IMR-90 (cell line): ENCODE results near the gene CREB5. TPM values are rescaled to one million over a fixed set of nuclear protein-coding genes. Genes with fewer than 3 reads are reported as not detected.

Source experiments
- ATAC-seq: fragments of 200-7000 bp; cut with Tn5 transposase; 2 replicates; pipeline ENCODE4 v1.9.1; 2020; ENCODE audit warnings: low read depth, mild to moderate bottlenecking, moderate library complexity
- BruUV-seq: library from RNA; stranded (reverse); fragments of 400-500 nt; replicated peaks from 2 replicates; lab custom pipeline; 2021; lab: Mats Ljungman, UMichigan
- CTCF ChIA-PET: fragments of 300-600 bp; formaldehyde crosslinking; extraction: SDS; loops from one replicate; lab custom pipeline; 2021; ENCODE audit warnings: antibody characterized with exemption; lab: Yijun Ruan, JAX
- POLR2A ChIA-PET: fragments of 300-600 bp; sonication (Branson Sonifier 250); formaldehyde crosslinking; loops from one replicate; lab custom pipeline; 2022; ENCODE audit warnings: antibody characterized with exemption; ENCODE audit not compliant: unreplicated experiment; lab: Charles Lee
- DNase-seq: peaks from one replicate; pipeline ENCODE4 v3.0.0; 2013
- H2AFZ ChIP-seq: replicated peaks from 2 replicates; pipeline ENCODE3; 2013; ENCODE audit warnings: low read length, mild to moderate bottlenecking; ENCODE audit not compliant: poor library complexity
- H2AK5ac ChIP-seq: 2 replicates; pipeline ENCODE4 v1.6.1; 2013; ENCODE audit warnings: low read depth, low read length, inconsistent platforms
- H2AK9ac ChIP-seq: replicated peaks from 2 replicates; pipeline ENCODE3; 2013; ENCODE audit warnings: mild to moderate bottlenecking, low read depth, low read length, moderate library complexity; ENCODE audit not compliant: poor library complexity
- H2BK120ac ChIP-seq: 2 replicates; pipeline ENCODE4 v1.6.1; 2013; ENCODE audit warnings: low read depth, low read length, inconsistent platforms
- H2BK15ac ChIP-seq: 3 replicates; pipeline ENCODE4 v1.6.1; 2013; ENCODE audit warnings: low read depth, low read length, inconsistent platforms
- H2BK20ac ChIP-seq: 2 replicates; pipeline ENCODE4 v1.6.1; 2013; ENCODE audit warnings: low read depth, mild to moderate bottlenecking, inconsistent platforms, low read length, moderate library complexity
- H2BK5ac ChIP-seq: 2 replicates; pipeline ENCODE4 v1.6.1; 2013; ENCODE audit warnings: mild to moderate bottlenecking, low read depth, low read length, inconsistent platforms; ENCODE audit not compliant: poor library complexity, severe bottlenecking
- H3K14ac ChIP-seq: replicated peaks from 2 replicates; pipeline ENCODE4 v1.6.1; 2013; ENCODE audit warnings: low read depth, low read length, inconsistent platforms
- H3K18ac ChIP-seq: 2 replicates; pipeline ENCODE4 v1.6.1; 2013; ENCODE audit warnings: low read depth, low read length, control low read depth
- H3K23ac ChIP-seq: 2 replicates; pipeline ENCODE4 v1.6.1; 2013; ENCODE audit warnings: low read depth, low read length, inconsistent platforms
- H3K27ac ChIP-seq: 2 replicates; pipeline ENCODE4 v1.5.1; 2013; ENCODE audit warnings: mild to moderate bottlenecking, control low read depth, low read length; ENCODE audit not compliant: insufficient read depth
- H3K27me3 ChIP-seq: 2 replicates; pipeline ENCODE4 v1.6.1; 2013; ENCODE audit warnings: low read length; ENCODE audit not compliant: control insufficient read depth, insufficient read depth
- H3K36me3 ChIP-seq: 2 replicates; pipeline ENCODE4 v1.6.1; 2013; ENCODE audit warnings: low read length, mixed read lengths; ENCODE audit not compliant: control insufficient read depth, insufficient read depth
- H3K4ac ChIP-seq: 2 replicates; pipeline ENCODE4 v1.6.1; 2013; ENCODE audit warnings: low read depth, low read length, inconsistent platforms
- H3K4me1 ChIP-seq: 2 replicates; pipeline ENCODE4 v1.6.1; 2013; ENCODE audit warnings: low read length, mixed read lengths; ENCODE audit not compliant: control insufficient read depth, insufficient read depth
- H3K4me2 ChIP-seq: 2 replicates; pipeline ENCODE4 v1.6.1; 2013; ENCODE audit warnings: low read depth, mild to moderate bottlenecking, control low read depth, low read length, moderate library complexity
- H3K4me3 ChIP-seq: 2 replicates; pipeline ENCODE4 v1.5.1; 2013; ENCODE audit warnings: low read depth, mild to moderate bottlenecking, control low read depth, low read length, moderate library complexity; ENCODE audit not compliant: insufficient read depth
- H3K56ac ChIP-seq: 2 replicates; pipeline ENCODE4 v1.6.1; 2013; ENCODE audit warnings: low read length, inconsistent platforms; ENCODE audit not compliant: insufficient read depth; ENCODE audit errors: extremely low read depth
- H3K79me1 ChIP-seq, 2 experiments: 2 replicates each; pipeline ENCODE4 v1.6.1; 2013; ENCODE audit warnings: low read length in 2 of 2, inconsistent platforms in 1 of 2, low read depth in 1 of 2
- H3K9ac ChIP-seq: 2 replicates; pipeline ENCODE4 v1.6.1; 2013; ENCODE audit warnings: low read depth, low read length, control low read depth
- H3K9me1 ChIP-seq: 2 replicates; pipeline ENCODE4 v1.6.1; 2013; ENCODE audit warnings: low read length, inconsistent platforms; ENCODE audit not compliant: insufficient read depth
- H3K9me3 ChIP-seq: 2 replicates; pipeline ENCODE4 v1.6.1; 2013; ENCODE audit warnings: low read length; ENCODE audit not compliant: control insufficient read depth, insufficient read depth
- H4K20me1 ChIP-seq: 2 replicates; pipeline ENCODE4 v1.6.1; 2013; ENCODE audit warnings: low read length, inconsistent platforms; ENCODE audit not compliant: insufficient read depth
- H4K5ac ChIP-seq: 2 replicates; pipeline ENCODE4 v1.6.1; 2013; ENCODE audit warnings: mild to moderate bottlenecking, low read depth, low read length, control low read depth
- H4K8ac ChIP-seq, 2 experiments: 2 replicates each; pipeline ENCODE4 v1.6.1; 2013; ENCODE audit warnings: low read depth in 2 of 2, low read length in 2 of 2, control low read depth in 1 of 2, inconsistent platforms in 1 of 2
- H4K91ac ChIP-seq: 2 replicates; pipeline ENCODE4 v1.6.1; 2013; ENCODE audit warnings: low read depth, low read length, inconsistent platforms; ENCODE audit not compliant: insufficient read depth
- BHLHE40 ChIP-seq: fragments of 150-350 bp; IDR thresholded peaks from 2 replicates; pipeline ENCODE4 v1.6.1; 2016; ENCODE audit warnings: mild to moderate bottlenecking, low read depth, low read length
- CEBPB ChIP-seq: IDR thresholded peaks from 2 replicates; pipeline ENCODE4 v1.6.1; 2012; ENCODE audit warnings: low read depth, low read length, improper control_type of control experiment
- CHD1 ChIP-seq: IDR thresholded peaks from 2 replicates; pipeline ENCODE4 v1.6.1; 2012; ENCODE audit warnings: low read depth, low read length, improper control_type of control experiment
- MAFK ChIP-seq: IDR thresholded peaks from 2 replicates; pipeline ENCODE4 v1.6.1; 2012; ENCODE audit warnings: low read depth, low read length, improper control_type of control experiment
- MAZ ChIP-seq: IDR thresholded peaks from 2 replicates; pipeline ENCODE4 v1.6.1; 2012; ENCODE audit warnings: low read depth, mild to moderate bottlenecking, low read length, improper control_type of control experiment, moderate library complexity, borderline replicate concordance
- MXI1 ChIP-seq: IDR thresholded peaks from 2 replicates; pipeline ENCODE4 v1.6.1; 2012; ENCODE audit warnings: low read depth, mild to moderate bottlenecking, low read length, moderate library complexity, borderline replicate concordance
- RAD21 ChIP-seq: IDR thresholded peaks from 2 replicates; pipeline ENCODE4 v1.6.1; 2012; ENCODE audit warnings: low read length, improper control_type of control experiment
- RCOR1 ChIP-seq: IDR thresholded peaks from 2 replicates; pipeline ENCODE4 v1.6.1; 2012; ENCODE audit warnings: mild to moderate bottlenecking, low read length, improper control_type of control experiment; ENCODE audit not compliant: insufficient replicate concordance
- SMC3 ChIP-seq: fragments of 150-350 bp; IDR thresholded peaks from 2 replicates; pipeline ENCODE4 v1.6.1; 2016; ENCODE audit warnings: low read depth, mild to moderate bottlenecking, antibody characterized with exemption, low read length, moderate library complexity
- WGBS, 2 experiments: methylation state at CpG; one replicate each; pipeline versions ENCODE4 v1.1.5 to v1.1.7; 2013; ENCODE audit warnings: missing lambda C conversion rate in 2 of 2; ENCODE audit not compliant: insufficient read length in 1 of 2; ENCODE audit errors: extremely low coverage in 2 of 2; 5-methylcytosine and 5-hydroxymethylcytosine counted together
- dilution Hi-C: fragments of 300-500 bp; cut with HindIII; formaldehyde crosslinking; loops from one replicate; pipeline ENCODE4 v1.14.3; 2018; ENCODE audit warnings: low sequenced_read_pairs; ENCODE audit not compliant: unreplicated experiment
- in situ Hi-C: fragments of 300-500 bp; cut with MboI; formaldehyde crosslinking; loops from 3 replicates; pipeline ENCODE4 v1.14.3; 2019; ENCODE audit warnings: low sequenced_read_pairs, inconsistent platforms, mixed read lengths
- intact Hi-C: fragments of 100-400 bp; cut with micrococcal nuclease; formaldehyde crosslinking; loops from 2 replicates; pipeline ENCODE4 v1.10.0; 2022
- polyA plus RNA-seq, 3 experiments: library from polyadenylated mRNA; depleted of rRNA; stranded (reverse); fragments of >200 nt; gene quantifications; 2 replicates each; pipeline ENCODE4 v1.2.3, GENCODE V29; 2012; ENCODE audit warnings: low replicate concordance in 1 of 3
- total RNA-seq: library from RNA; depleted of rRNA; stranded (reverse); fragments of >200 nt; gene quantifications from 2 replicates; pipeline ENCODE4 v1.2.3, GENCODE V29; 2012
- TF ChIP-seq, protein P1 (sequence below): fragments of 150-350 bp; IDR thresholded peaks from 2 replicates; pipeline ENCODE4 v1.6.1; 2017; ENCODE audit warnings: mild to moderate bottlenecking, antibody characterized with exemption, low read length, low read depth
- TF ChIP-seq, protein P2 (sequence below): conservative IDR thresholded peaks from 2 replicates; pipeline ENCODE4 v1.5.1; 2012; ENCODE audit warnings: mild to moderate bottlenecking, low read depth, low read length, improper control_type of control experiment
- TF ChIP-seq, protein P3 (sequence below): fragments of 150-350 bp; IDR thresholded peaks from 2 replicates; pipeline ENCODE4 v1.6.1; 2016; ENCODE audit warnings: low read depth, mild to moderate bottlenecking, low read length, moderate library complexity, borderline replicate concordance

CREB5 gene
- total and polyA plus RNA-seq, 2 of the 4 experiments (the other 2 are of a cell fraction), result 7.3 to 13.1 TPM

DNA sequence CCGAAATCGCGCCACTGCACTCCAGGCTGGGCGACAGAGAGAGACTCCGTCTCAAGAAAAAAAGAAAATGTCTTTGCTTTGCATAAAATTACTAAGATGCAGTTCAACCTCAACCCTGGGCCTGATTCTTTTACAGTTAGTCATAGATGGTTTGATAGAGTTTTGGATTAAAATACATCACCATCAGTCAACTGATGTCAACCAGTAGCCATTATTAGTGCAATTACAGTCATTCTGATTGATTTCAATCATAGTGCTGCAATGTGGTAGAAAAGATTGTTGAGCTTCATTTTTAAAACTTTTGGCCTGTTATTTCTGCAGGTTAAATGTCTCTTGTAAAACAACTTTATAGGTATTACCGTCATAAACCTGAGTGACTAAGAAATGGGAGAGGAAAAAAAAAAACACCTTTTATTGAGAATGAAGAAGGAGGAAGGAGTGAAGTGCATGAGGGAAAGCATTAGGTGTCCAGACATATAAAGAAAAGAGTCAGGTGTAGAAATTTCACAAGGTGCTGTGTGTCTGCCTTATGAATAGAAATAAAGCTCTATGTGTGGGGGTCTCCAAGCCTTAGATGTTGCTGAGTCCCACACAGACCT lies 395.2 kb downstream of the CREB5 start:
- H3K36me3 ChIP-seq, result peaks cover 12% of the 10 kb centered on the region; the same call in 1 of the 2 replicates
- DNase-seq (no peak), ATAC-seq (no peak)
- H2AFZ ChIP-seq, result no peak overlapping the region
- peaks cover 11% of the 10 kb centered on the region; the same call in 1 of the 2 replicates for H3K4me1 ChIP-seq
- H3K27me3 ChIP-seq, result no peaks in the 10 kb centered on the region
- TF ChIP-seq RCOR1 (no peak), MAZ (no peak), BHLHE40 (no peak), RAD21 (no peak), MXI1 (no peak), CEBPB (no peak), MAFK (no peak), SMC3 (no peak), CHD1 (no peak)
- TF ChIP-seq, protein P1, sequence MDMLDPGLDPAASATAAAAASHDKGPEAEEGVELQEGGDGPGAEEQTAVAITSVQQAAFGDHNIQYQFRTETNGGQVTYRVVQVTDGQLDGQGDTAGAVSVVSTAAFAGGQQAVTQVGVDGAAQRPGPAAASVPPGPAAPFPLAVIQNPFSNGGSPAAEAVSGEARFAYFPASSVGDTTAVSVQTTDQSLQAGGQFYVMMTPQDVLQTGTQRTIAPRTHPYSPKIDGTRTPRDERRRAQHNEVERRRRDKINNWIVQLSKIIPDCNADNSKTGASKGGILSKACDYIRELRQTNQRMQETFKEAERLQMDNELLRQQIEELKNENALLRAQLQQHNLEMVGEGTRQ, result no peak
- TF ChIP-seq, protein P2, sequence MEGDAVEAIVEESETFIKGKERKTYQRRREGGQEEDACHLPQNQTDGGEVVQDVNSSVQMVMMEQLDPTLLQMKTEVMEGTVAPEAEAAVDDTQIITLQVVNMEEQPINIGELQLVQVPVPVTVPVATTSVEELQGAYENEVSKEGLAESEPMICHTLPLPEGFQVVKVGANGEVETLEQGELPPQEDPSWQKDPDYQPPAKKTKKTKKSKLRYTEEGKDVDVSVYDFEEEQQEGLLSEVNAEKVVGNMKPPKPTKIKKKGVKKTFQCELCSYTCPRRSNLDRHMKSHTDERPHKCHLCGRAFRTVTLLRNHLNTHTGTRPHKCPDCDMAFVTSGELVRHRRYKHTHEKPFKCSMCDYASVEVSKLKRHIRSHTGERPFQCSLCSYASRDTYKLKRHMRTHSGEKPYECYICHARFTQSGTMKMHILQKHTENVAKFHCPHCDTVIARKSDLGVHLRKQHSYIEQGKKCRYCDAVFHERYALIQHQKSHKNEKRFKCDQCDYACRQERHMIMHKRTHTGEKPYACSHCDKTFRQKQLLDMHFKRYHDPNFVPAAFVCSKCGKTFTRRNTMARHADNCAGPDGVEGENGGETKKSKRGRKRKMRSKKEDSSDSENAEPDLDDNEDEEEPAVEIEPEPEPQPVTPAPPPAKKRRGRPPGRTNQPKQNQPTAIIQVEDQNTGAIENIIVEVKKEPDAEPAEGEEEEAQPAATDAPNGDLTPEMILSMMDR, result no peak
- TF ChIP-seq, protein P3, sequence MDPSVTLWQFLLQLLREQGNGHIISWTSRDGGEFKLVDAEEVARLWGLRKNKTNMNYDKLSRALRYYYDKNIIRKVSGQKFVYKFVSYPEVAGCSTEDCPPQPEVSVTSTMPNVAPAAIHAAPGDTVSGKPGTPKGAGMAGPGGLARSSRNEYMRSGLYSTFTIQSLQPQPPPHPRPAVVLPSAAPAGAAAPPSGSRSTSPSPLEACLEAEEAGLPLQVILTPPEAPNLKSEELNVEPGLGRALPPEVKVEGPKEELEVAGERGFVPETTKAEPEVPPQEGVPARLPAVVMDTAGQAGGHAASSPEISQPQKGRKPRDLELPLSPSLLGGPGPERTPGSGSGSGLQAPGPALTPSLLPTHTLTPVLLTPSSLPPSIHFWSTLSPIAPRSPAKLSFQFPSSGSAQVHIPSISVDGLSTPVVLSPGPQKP, result no peak
- no peak overlapping the region for H3K18ac ChIP-seq
- no peak overlapping the region for H3K9ac ChIP-seq
- H3K4ac ChIP-seq, result no peak overlapping the region
- no peak overlapping the region for H2BK20ac ChIP-seq
- no peaks in the 10 kb centered on the region; the same call in 1 of the 2 replicates for H3K9me1 ChIP-seq
- ChIA-PET POLR2A (no interaction called here), CTCF (no interaction called here)
- H4K91ac ChIP-seq, result no peak overlapping the region
- WGBS, 2 experiments, result no CpG with 5 or more reads among the region's 6 CpGs
- in situ Hi-C loops (no loop called here), intact Hi-C loops (no loop called here), dilution Hi-C loops (no loop called here)
- H3K9me3 ChIP-seq, result no peaks in the 10 kb centered on the region
- H3K79me1 ChIP-seq, result no peaks in the 10 kb centered on the region
- H3K27ac ChIP-seq, result no peak overlapping the region
- no TSS peak for BruUV-seq
- H3K23ac ChIP-seq, result no peak overlapping the region
- H3K4me3 ChIP-seq, result no peak overlapping the region
- no peak overlapping the region for H2BK5ac ChIP-seq
- H2AK5ac ChIP-seq, result no peak overlapping the region
- no peak overlapping the region for H2BK15ac ChIP-seq
- H3K56ac ChIP-seq, result no peak overlapping the region
- no peak overlapping the region for H2AK9ac ChIP-seq
- H2BK120ac ChIP-seq, result no peak overlapping the region
- H4K20me1 ChIP-seq, result no peaks in the 10 kb centered on the region
- no peak overlapping the region for H4K5ac ChIP-seq
- no peak overlapping the region for H3K14ac ChIP-seq
- H4K8ac ChIP-seq, result no peak overlapping the region
- no peak overlapping the region for H3K4me2 ChIP-seq
